GM19240 (cell line): Measurements from ENCODE around the gene NEUROG3.

Experiments
- DNase-seq: peaks from one replicate; pipeline ENCODE4 v3.0.0; 2011; ENCODE audit warnings: low spot score; ENCODE audit not compliant: insufficient read length

NEUROG3 gene, protein sequence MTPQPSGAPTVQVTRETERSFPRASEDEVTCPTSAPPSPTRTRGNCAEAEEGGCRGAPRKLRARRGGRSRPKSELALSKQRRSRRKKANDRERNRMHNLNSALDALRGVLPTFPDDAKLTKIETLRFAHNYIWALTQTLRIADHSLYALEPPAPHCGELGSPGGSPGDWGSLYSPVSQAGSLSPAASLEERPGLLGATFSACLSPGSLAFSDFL

DNA sequence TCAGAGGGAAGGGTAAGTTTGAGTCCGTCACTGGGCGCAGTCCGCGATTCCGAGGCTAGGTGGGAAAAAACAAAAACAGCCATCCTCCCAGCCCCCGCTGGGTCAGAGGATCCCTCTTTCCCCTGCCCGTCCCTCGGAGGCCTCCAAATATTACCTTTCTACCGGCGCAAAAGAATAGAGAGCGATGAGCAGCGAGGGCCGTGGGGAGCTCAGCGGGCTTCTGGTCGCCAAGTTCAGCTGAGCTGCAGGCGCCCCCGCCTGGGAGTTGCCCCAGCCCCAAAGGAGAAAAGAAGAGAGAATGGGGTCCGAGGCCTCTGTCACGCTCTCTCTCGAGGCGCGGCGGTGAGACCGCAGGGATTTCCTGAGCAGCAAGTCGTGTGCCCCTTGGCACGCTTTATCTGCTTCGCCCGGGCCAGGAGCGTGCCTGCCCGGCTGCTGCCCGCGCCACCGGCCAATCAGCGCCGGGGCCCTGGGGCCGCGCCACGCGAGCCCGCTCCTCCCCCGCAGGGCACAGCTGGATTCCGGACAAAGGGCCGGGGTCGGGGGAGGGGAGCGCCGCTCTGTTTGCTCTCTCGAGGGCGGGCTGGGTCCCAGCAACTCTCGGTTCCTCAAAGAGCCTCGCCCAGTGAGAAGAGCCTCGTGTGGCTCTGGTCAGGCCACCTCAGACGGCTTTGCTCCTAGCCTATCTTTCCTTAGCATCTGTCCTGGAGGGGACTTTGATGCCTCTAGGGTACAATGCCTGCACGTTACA lies at the start of gene NEUROG3:
NEUROG3 (minus strand) TSS at position 367 of the 751 bp plus-strand sequence. CDS start 379 bp downstream, outside the sequence.
- DNase-seq, result no peak

DNA sequence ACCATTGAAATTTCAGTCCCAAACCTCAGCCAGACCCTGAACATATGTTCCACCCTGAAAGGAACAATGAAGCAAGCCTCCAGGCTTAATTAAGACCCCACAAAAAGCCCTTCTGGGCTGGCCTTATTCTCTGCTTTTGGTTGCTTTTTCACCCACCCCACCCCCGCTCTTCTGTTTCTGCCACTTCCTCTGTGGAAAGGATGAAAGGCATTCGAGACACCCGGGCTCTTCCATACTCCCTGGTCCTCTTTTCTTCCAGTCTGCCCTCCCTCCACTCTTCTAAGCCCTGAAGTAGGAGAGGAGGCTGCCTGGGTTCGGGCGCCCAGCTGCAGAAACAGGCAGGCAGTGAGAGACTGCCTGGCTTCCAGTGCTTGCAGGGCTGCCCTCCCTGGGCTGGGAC lies 47.4 kb upstream of the NEUROG3 start:
- no peak for DNase-seq

DNA sequence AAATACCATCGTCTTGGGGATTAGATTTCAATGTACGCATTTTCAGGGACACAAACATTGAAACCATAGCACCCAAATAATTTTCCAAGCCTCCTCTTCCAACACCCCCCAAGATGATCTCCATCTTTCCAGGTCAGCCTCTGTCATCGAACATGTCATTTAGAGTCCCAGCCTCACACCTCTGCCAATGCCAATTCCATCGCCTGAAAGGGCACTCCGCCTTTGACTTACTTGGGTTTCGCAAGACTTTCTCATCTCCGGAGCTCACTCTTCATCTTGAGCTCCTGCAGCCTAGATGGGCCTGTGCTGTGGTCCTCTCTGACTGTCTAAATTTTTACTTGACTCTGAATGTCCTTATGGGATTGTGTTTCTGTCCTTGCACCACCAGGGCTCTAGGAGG lies 46.4 kb upstream of the NEUROG3 start:
- DNase-seq, result no peak

DNA sequence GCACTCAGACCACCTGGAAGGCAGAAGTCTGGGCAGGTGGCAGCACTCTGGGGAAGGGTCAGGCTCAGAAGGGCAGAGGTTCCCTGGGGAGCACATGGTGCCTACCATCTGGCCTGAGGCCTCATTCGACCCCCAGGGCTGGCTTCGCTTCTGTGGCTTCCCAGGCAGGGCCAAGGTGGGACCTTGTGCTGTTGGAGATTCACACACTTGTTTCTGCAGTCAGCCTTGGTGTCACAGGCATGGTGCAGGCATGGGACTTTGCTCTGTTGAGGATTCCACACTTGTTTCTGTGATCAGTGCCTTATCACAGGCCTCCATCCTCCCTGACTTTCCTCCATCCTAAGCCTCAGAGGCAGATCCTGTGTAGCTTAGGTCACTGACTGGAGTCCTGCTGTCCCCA lies 45.5 kb upstream of the NEUROG3 start:
- DNase-seq, result no peak

DNA sequence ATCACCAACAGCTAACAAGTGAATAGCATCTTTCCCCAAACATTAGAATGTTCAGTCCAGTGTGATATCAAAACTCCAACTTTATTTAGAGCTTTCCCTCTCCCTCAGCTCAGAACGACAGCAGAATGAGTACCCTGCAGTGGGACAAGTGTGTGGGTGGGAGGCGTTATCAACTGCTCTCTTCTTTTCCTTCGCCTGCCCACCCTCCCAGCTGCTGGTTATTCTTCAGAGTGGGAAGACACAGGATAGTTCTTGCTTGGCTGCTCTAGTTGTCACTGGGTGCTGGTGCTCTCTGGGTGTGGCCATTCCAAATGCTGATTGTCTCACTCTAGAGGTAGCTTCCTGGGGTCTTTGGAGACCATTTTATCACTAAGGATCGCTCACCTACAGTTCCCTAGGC lies 43.1 kb upstream of the NEUROG3 start:
- no peak for DNase-seq

DNA sequence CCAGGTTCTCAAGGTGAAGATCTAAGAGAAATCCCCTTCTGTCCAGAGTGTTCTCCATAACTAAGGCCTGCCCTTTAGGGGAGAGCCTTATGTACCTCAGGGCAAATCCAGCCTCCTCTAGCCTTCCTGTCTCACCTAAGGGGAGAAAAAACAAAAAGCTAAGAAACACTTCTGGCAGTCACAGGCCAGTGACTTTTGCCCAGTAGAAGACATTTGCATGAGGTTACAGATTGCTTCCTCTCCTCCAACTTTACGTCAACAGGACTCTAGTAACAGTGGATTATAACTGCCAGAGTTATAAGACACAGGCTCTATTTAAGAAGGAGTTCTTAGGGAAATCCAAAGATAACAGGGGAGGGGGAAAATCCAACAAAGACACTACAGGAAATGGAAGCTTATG lies 40.9 kb upstream of the NEUROG3 start:
- no peak for DNase-seq

DNA sequence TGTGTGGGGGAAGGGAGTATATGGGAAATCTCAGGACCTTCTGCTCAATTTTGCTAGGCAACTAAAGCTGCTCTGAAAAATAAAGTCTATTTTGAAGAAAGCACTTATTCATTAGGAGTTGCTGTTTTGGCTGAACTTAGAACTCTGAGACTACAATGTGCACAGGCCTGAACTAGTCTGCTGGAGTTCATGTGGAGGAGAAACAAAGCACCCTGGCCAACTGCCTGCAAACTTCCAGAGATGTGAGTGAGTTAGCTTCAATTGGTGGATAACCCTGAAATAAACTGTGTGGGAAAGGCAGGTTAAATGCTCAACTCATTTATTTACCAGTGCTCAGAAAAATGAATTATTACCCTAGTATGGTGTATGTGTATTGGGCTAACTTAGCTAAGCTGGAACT lies 39.5 kb upstream of the NEUROG3 start:
- no peak for DNase-seq

DNA sequence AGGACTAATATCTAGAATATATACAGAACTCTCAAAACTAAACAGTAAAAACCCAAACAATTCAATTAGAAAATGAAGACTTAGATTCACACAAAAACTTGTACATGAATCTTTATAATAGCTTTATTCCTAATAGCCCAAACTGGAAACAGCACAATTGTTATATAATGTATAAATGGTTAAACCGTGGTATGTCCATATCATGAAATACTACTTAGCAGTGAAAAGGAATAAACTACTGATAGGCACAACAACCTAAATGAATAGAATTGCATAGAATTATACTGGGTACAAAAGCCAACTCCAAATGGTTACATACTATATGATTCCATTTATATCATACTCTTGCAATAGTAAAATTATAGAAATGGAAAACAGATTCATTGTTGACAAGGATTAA lies 35.9 kb upstream of the NEUROG3 start:
- no peak for DNase-seq

DNA sequence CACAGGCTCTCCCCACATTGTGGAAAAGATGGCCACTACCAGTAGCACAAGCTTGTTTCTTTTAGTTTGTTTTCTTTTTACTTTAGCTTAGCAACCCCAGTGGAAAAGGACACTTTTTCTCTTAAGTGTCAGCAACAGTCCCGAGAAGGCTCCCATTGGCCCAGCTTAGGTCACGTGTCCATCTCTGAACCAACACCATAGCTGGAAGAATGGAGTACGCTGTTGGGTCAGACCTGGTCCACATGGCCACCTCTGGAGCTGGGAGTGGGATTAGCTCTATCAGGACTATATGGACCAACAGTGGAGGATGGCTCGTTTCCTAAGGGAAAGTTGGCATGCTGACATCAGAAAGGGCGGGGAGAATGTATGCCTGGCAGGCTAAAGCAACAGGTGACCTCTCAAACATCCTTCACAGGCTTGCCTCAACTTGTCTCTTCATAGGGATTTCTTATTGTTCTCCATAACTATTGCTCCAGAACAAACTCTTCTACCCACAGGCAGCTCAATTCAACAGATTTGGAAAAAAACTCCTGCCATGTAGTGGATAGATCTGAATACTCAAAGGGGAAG lies 27.6 kb upstream of the NEUROG3 start:
- DNase-seq, result no peak

DNA sequence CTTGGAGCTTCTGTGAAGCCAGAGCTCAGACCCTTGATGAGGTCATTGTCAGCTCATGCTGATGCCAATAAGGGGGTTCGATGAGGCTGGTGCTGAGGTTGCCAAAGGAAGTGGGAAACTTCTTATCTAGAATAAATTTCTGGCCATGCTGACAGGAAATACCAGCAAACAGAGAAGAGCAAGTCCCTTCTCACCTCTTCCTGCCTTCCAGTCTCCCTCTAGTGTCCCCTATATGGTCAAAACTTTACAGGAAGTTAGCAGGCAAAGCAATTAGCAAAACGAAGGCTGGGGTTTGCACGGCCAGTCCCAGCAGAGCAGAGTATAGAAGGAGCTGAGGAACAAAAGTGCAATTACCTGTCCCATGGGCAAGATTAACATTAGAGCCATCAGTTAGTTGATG lies 15.1 kb upstream of the NEUROG3 start:
- DNase-seq, result no peak

DNA sequence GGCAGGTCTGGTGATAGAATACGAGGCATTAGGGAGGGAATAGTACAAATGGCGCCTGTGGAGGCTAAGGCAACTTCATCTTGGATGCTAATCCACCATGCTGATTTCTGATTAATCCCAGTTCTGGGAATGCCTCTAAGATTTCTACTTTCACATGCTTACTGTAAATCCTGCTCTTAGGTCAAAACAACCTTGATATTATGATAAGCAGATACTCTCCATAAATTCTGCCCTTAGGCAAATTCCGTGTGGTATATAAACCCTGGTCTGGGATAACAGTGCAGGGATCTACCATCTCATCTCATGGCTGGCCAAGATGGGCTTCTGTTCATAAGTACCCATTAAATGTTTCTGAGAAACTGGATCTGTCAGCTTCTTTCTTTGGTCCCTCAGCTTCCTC lies 11.4 kb upstream of the NEUROG3 start:
- no peak for DNase-seq

DNA sequence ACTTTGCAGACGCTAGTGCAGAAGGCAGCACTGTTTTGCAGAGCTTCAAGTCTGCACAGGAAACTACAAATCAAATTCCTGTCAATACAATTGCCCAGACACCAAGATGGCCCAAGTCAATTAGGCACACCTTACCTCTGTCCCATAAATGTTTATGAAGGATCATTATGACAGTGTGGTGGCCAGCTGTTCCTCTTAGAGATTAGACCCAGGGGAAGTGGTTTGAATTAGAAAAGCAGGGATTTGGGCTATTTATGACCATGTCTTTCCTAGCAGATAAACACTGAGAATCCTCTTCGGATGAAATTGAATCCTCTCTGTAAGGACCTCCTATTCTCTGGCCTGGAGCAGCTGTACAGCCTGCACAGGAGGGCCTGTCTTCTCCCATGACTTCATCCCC lies 9.9 kb upstream of the NEUROG3 start:
- no peak for DNase-seq

DNA sequence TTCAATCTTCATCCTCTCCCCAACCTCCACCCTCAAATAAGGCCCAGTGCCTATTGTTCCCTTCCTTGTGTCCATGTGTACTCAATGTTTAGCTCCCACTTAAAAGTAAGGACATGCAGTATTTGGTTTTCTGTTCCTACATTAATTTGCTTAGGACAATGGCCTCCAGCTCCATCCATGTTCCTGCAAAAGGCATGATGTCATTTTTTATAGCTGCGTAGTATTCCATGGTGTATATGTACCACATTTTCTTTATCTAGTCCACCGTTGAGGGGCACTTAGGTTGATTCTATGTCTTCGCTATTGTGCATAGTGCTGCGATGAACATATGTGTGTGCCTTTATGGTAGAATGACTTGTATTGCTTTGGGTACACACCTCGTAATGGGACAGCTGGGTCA lies 7.2 kb upstream of the NEUROG3 start:
- DNase-seq, result no peak

DNA sequence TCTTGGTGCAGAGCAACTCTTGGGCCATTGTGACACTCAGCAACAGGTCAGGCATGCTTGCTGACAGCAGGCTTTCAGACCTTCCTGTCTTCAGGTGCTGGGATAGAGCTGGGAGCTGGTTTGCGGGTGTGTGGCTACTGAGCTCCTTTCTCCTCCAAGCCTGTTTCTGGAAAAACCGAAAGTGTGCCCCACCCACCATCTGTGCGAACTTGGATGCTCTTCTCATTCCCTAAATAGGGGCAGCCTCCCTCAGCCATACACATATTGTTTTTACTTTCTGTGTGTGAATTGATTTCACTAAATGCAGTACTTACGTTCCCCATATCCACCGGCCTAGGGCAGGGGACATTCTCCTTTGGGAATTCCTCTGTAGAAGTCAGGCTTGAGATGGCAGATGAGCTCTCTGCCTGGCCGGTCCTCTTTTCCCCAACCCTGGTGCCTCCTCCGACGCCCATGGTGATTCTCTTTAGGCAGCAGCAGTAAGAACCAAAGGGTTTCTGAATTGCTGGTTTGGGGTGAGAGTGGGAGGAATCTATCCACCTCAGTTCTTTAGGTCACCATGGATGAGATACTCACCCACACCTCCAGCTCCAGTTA lies 6.3 kb upstream of the NEUROG3 start:
- DNase-seq, result no peak

DNA sequence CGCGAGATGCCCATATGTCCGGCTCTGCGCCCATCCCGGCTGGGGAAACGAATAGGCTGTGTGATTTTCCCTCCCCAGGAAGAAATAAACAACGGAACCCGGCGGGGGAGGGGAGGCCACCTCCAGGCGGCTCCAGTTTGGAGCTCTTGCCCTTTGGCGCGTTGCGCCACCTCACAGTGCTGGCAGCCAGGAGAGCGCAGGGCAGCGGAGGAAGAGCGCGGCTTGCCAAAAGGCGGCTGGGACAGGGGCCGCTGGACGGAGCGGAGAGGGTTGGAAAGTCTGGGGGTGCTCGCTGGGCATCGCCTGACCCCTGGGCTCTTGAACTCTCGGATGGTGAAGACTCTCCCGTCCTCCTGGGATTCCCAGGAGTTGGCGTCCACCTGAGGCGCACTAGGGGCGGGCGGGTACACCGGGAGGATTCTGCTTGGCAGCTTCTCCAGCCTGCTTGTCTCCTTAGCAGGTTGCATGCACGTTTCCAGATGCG lies 5.3 kb upstream of the NEUROG3 start:
- DNase-seq, result no peak

DNA sequence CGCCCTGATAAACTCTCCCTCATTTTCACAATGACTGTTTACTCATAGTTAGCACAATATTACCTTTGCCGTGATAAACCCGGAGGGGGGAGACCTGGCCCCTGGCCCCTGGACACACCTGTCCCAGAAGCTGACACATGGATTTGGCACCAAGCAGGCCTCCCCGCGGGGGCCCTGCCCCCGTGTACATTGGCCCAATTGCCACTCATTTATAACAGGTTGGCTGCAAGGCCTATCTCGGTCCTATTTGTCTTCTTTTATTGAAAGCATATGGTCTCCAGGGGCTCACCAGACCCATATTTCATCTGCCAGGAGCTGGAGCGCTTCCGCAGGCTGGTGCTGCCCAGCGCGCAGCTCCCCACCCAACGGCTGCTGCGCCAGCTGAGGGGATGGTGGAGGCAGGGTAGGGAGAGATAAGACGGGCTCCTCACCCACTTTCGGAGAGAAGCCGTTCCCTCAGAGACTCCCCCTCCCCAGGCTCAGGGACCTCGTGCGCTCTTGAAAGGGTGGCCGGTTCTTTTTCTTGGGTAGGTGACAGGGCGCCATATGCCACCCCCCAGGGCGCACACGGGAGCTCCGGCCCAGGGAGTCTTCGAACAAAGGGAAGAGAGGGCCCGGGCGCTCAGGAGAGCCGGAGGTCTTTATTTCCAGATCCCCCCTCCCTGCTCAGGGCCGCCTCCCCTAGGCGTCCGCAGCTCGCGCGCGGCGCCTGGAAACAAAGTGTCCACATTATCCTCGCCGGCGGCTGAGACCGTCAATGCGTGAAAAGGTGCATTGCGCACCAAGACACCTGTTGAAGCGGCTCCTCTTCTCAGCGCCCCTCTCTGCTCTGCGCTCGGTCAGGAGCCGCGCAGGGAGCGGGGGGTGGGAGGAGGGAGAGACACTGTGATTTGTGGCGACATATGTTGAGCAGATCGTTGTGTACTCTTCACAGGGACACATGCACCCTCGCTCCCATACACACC lies 4.3 kb upstream of the NEUROG3 start:
- DNase-seq, result no peak

DNA sequence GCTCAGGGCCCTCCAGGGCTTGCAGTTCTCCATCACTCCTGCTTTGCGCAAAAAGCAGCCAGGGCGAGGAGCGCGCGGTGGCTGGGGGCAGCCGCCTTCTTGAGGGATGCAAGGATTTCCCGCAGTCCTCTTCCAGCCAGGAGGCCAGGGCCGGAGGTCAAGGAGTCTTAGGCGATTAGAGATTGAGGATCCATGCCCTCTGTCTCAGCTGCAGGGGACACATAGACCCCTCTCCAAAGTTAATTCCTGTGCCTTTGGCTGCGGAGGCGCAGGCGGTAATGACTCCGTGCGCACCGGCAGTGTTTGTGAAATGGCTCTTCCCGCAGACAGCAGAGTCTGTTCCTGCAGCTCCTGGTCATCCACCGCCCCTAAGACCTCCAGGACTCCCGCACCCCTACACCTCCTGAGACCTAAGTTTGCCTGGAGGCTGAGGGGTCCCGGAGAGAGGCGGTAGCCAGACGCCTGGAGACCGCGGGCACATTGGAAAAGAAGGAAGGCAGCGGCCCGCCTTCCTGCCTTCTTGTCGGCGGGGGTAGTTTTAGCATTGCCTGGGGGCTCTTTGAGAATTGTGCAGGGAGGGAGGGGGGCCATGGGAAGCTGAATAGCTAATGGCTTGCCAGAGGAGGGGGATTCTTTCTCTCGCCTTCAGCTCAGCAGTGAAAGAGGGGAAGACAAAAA lies 3.3 kb upstream of the NEUROG3 start:
- no peak for DNase-seq

DNA sequence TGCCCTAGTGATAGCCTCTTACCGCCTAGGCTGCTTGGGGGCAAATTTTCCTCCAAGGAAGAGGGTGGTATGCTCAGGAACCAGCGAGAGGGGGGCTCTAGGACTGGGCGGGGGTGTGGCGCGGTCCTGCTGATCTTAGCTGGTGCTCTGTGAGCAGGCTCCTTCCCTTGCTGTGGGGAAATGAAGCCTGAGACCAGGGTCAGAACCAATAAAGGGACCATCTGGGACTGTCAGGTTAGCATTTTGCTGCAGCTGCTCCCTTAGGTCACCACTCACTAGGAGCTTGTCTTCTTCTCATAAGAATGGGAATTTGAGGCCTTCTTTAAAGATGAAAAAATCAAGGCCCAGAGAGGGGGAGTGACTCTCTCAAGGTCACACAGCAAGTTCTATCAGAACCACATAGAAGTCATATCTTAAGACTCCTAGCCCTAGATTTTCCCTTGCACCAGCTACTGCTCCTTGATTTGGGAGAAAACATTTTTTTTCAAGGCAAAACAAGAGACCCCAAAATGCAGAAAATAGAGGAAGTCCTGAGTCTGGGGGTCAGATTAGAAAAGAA lies 2.0 kb upstream of the NEUROG3 start:
- no peak for DNase-seq

DNA sequence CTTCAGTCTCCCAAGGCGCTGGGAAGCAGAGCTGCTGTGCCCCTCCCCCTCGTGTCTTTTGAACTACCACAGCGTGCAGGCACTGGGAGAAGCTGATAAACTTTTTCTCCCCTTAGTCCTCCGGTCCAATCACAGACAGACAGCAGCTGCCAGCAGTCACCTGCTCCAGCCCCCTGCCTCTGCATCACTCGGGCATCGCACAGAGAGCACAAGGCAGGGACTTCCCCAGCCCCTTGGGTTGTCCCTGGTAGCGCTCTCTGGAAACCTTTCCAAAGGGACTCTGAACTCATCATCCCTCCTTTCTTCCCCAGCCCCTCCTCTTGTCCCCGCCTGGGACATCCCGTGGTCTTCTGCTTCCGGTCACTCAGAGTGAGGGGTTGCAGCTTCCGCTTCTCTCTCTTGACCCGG lies 1.4 kb upstream of the NEUROG3 start:
- DNase-seq, result no peak
